ENCODE results near the gene CCT7.
A peak's percentile ranks its signal among the peaks of the same experiment; 100 is the strongest.

The CCT7 gene

GRCh38 chr2:73291461-73292315 lies 57.6 kb downstream of the CCT7 start:
- TF ChIP-seq CTCF (IDR thresholded peaks at IDR 0.05) = no peak
- intact Hi-C loops (cut with DNase I; ENCODE audit: low total_unique reads) = no loop called here
- Histone ChIP-seq H3K9me3 (no peaks in the 10 kb centered on the region), H3K4me1 (peaks cover 0 to 27% (median 16%) of the 10 kb centered on the region in 4 donors), H3K36me3 (no peaks in the 10 kb centered on the region), H3K27ac (no peak overlapping the region), H3K4me3 (peak overlapping the region in 1 of 2 donors; percentile 1), H3K27me3 (peaks cover 0 to 89% of the 10 kb centered on the region in 2 donors)
- DNase-seq = no peak

- intact Hi-C loops (cut with DNase I; ENCODE audit: low total_unique reads) = no loop called here
- no peak for DNase-seq
- peaks cover 0 to 81% of the 10 kb centered on the region in 2 donors for H3K27me3 ChIP-seq
- no peak for TF ChIP-seq CTCF (IDR thresholded peaks at IDR 0.05)
- H3K27ac ChIP-seq = no peak overlapping the region
- H3K36me3 ChIP-seq = no peaks in the 10 kb centered on the region
- H3K4me3 ChIP-seq = no peak overlapping the region
- H3K9me3 ChIP-seq = no peaks in the 10 kb centered on the region
- H3K4me1 ChIP-seq = peaks cover 0 to 27% (median 16%) of the 10 kb centered on the region in 4 donors
Measured at GRCh38 chr2:73292316-73292905, 58.3 kb downstream of the CCT7 start.

GRCh38 chr2:73292906-73293533 lies 58.9 kb downstream of the CCT7 start:
- H3K9me3 ChIP-seq = no peaks in the 10 kb centered on the region
- H3K36me3 ChIP-seq = no peaks in the 10 kb centered on the region
- H3K4me3 ChIP-seq = peak overlapping the region; percentile 12 to 42
- intact Hi-C loops (cut with DNase I; ENCODE audit: low total_unique reads) = no loop called here
- TF ChIP-seq CTCF (IDR thresholded peaks at IDR 0.05) = no peak
- peaks cover 0 to 82% of the 10 kb centered on the region in 2 donors for H3K27me3 ChIP-seq
- H3K4me1 ChIP-seq = peaks cover 0 to 27% (median 16%) of the 10 kb centered on the region in 4 donors
- no peak overlapping the region for H3K27ac ChIP-seq
- DNase-seq = peak in 1 of 2 donors; percentile 48

- DNase-seq = peak in 1 of 2 donors; percentile 59
- intact Hi-C loops (cut with DNase I; ENCODE audit: low total_unique reads) = no loop called here
Measured at GRCh38 chr2:73293534-73294171, 59.5 kb downstream of the CCT7 start, which contains the start of gene EGR4. Gene EGR4 (minus strand): TSS chr2:73293548. CDS start chr2:73293317, 231 bp downstream.

More at GRCh38 chr2:73293534-73294171, 59.5 kb downstream of the CCT7 start, which contains the start of gene EGR4:
- no peaks in the 10 kb centered on the region for H3K9me3 ChIP-seq
- no peak within 1 kb of the TSS for H3K27ac ChIP-seq
- H3K27me3 ChIP-seq = peaks cover 0 to 82% of the 10 kb centered on the region in 2 donors
- TF ChIP-seq CTCF (IDR thresholded peaks at IDR 0.05) = no peak
- peaks cover 0 to 27% (median 16%) of the 10 kb centered on the region in 4 donors for H3K4me1 ChIP-seq
- H3K36me3 ChIP-seq = no peaks in the 10 kb centered on the region
- H3K4me3 ChIP-seq = peak within 1 kb of the TSS; percentile 12 to 42

All from tibial artery (tissue), 4 donors.